Heart left ventricle (tissue), 13 donors: ENCODE results near the gene PTPRN2.

Experiments
- CTCF ChIP-seq, 12 donors: fragments of 200-600 bp; sonication (generic) in 4 of 12; IDR thresholded peaks; one replicate each; pipeline versions ENCODE4 v1.5.0 to v1.8.0; 2018 to 2022; ENCODE audit warnings: antibody characterized with exemption in 12 of 12, mild to moderate bottlenecking in 5 of 12
- POLR2A ChIP-seq, 2 donors: fragments of 450-650 bp; IDR thresholded peaks; one replicate each; pipeline ENCODE4 v1.6.1; 2017; ENCODE audit warnings: antibody characterized with exemption in 2 of 2, mild to moderate bottlenecking in 2 of 2, moderate library complexity in 2 of 2
- donor health status: ischemic (EF 13 %, LVEDD 7.1; RV severe dilation, severe dysfunction).
- donor health status: DM: no; HTN: yes; CAD: no.
- donor health status: DM: no; HTN: no; CAD: no.
- donor health status: ischemic (EF 25% LVEDD 6.9; RV normal size, moderate dysfunction).
- donor health status: ischemic (EF 25% LVEDD 5.7; RV mildly dilated, moderate dysfunction).
- donor health status: ischemic (EF 35%, LVEDD 5.7; RV mildly dilated, moderate dysfunction).
- donor health status: nonischemic (EF 11% LVEDD 7.7; RV severe dilation, severe dysfunction).
- donor health status: DM: yes; HTN: yes; CAD: no.
- donor health status: PGD.
- donor health status: ischemic (EF 29% LVEDD 5.4; RV normal size, mild dysfunction).
- donor health status: nonischemic (EF 23%, LVEDD 6.1; RV moderate dilation, normal function).

- no peak for TF ChIP-seq CTCF (IDR thresholded peaks at IDR 0.05)
- no peak for TF ChIP-seq POLR2A (IDR thresholded peaks at IDR 0.05)
These were observed 479.8 kb downstream of the PTPRN2 start for GRCh38 chr7:158107806-158108205.
